GM20000 (cell line): ENCODE measurements around the gene FRMD5.
"Not testable (repeated sequence)": the region's sequence is repeated elsewhere in the genome, so short reads cannot be mapped to it uniquely, and the experiment has no call there.

Source experiments
- DNase-seq: peaks from one replicate; pipeline ENCODE4 v3.0.0; 2012; ENCODE audit warnings: low spot score
- CTCF ChIP-seq: IDR thresholded peaks from 2 replicates; pipeline ENCODE4 v1.5.1; 2012; ENCODE audit warnings: mild to moderate bottlenecking, control low read depth; ENCODE audit errors: extremely low read depth, missing control alignments

FRMD5 gene

GRCh38 chr15:43828061-43828657 lies 366.9 kb downstream of the FRMD5 start:
- TF ChIP-seq CTCF = no peak
- DNase-seq = peak; percentile 31

GRCh38 chr15:43826508-43827341 lies 368.3 kb downstream of the FRMD5 start, which contains the start of gene WDR76:
Gene WDR76, plus strand, starts transcription at chr15:43827002. Its CDS starts 31 bp downstream, at chr15:43827033.
- no peak for TF ChIP-seq CTCF
- peak; percentile 83 for DNase-seq

GRCh38 chr15:43826029-43826507 lies 369.0 kb downstream of the FRMD5 start:
- no peak for DNase-seq
- no peak for TF ChIP-seq CTCF

GRCh38 chr15:43825305-43825704 lies 369.8 kb downstream of the FRMD5 start:
- DNase-seq = not testable (repeated sequence)

- DNase-seq = peak; percentile 91
- TF ChIP-seq CTCF = no peak
Measured at GRCh38 chr15:43824302-43825246, 370.5 kb downstream of the FRMD5 start, which contains the start of gene MFAP1. Gene MFAP1, minus strand, starts transcription at chr15:43824690. Its CDS starts 121 bp downstream, at chr15:43824569.

- no peak for TF ChIP-seq CTCF
- no peak for DNase-seq
Measured at GRCh38 chr15:43821505-43821904, 373.6 kb downstream of the FRMD5 start.
